ENCODE data around the gene NUMBL.

The NUMBL gene

GRCh38 chr19:40689339-40690049 lies 957 bp downstream of the NUMBL start:
- DNase-seq (ENCODE audit: low spot score) = no peak

DNA sequence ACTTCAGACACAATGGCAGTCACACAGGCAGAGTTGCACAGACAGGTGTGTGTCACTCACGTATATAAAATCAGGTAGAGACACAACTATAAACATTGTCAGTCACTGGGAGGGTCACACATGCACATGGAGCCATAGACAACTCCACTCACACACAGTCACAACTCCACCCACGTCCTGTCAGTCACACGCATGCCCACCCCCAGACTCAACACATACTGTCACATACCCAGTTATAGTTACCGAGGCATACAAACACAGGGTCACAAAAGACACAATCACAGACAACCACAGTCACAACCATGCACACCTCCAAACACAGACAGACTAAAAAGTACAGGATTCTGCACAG lies 1.5 kb downstream of the NUMBL start:
- no peak for DNase-seq (ENCODE audit: low spot score)

- no peak for DNase-seq (ENCODE audit: low spot score)
Observed at GRCh38 chr19:40688309-40688708, 2.1 kb downstream of the NUMBL start.

DNA sequence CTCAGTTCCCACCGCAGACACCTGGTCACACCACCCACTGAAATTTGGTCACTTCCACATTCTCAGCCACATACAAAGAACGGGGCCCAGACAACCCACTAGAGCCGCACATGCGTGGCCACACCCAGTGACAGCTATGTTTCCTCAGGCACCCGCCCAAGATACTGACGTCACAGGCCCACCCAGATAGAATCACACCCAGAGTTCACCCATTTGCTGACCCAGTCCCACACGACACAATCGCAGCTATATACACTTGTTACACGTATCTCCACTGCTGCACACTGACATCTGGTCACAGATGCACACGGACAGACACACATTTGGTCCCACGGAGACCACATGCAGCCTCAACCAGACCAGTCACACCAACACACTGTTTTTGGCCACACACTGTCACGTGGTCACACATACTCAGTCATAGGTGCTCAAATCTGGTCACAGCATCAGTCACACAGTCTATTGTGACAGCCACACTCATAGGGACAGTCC lies 2.9 kb downstream of the NUMBL start:
- no peak for DNase-seq (ENCODE audit: low spot score)

DNA sequence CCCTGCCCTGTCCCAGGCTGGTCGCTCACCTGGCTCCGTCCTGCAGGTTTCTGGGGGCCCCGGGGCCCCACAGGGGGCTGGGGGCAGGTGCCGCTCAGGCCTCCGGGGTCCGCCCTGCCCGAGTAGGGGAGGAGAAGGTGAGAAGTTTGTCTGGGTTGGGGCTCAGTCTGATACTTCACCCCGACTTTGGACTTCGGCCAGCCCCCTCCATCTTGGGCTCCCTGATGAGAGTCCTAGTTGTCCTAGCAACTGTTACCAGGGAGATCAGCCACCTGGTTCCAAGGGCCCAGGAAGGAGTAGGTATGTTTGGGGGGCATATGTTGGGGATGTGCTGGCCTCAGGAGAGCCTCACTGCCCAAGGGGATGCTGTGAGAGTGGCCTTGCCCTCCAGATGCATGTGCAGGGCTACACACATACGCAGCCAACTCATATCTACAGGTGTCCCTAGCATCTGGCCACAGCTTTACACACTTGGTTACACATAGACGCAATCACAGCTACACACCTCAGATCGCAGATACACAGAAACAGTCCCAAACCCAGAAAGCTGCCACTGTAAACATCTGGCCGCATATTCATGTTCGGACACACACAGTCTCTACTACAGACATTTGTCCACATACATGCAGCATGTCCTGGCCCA lies 3.4 kb downstream of the NUMBL start:
- DNase-seq (ENCODE audit: low spot score) = no peak

DNA sequence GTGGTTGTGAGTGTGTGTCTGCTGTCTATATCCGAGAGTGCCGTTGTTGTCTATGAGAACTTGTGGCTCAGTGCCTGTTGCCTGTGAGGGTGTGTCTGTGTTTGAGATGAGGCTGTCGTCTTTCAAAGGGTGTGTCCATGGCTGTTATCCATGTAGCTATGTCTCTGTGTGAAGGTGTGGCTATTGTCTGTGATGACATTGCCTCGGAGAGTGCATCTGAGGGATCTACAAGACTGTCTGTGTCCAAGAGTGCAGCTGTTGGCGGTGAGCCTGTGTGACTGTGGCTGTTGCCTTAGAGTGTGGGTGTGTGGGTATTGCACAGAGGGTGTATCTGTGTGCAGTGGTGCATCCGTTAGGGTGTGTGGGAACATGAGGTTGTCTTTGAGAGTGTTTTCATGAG lies 4.9 kb downstream of the NUMBL start:
- no peak for DNase-seq (ENCODE audit: low spot score)

DNA sequence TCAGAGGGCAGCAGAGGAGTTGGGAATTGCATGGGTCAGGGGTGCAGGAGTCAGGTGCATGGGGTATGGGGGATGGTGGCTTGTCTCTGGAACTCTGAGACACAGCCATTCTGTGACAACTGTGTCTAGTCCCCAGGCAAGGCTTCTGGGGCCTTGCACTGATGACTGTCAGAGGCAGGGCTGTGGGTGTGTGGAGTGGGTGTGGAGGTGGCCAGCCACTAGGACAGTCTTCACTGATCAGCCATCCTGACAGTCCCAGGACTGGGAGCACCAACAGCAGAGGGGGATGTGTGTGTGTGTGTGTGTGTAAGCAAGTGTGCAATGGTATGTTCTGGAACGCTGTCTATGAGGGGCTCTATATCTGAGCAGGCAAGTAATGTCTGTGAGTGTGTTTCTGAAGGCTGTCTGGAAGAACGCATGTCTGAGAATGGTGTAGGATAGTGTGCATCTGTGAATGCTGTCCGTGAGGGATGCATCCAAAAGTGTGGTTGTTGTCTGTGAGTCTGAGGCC lies 5.4 kb downstream of the NUMBL start:
- DNase-seq (ENCODE audit: low spot score) = no peak

DNA sequence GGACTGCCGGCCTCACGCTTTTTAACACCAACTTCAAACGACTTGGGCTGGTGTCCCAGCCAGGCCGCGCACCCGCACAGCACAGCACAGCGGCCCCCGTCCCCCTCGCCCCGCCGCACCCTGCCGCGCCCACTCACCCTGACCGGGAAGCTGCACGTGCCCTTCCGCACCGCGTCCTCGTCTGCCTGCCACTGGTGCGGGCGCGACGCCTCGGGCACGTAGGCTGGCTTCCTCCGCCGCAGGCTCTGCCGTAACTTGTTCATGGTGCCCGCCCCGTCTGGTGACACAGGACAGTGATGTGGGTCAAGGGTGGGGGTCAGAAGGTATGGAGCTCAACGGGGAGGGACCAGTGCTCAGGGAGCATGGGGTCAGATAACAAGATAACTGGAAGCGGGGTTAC lies 6.2 kb downstream of the NUMBL start:
- no peak for DNase-seq (ENCODE audit: low spot score)

DNA sequence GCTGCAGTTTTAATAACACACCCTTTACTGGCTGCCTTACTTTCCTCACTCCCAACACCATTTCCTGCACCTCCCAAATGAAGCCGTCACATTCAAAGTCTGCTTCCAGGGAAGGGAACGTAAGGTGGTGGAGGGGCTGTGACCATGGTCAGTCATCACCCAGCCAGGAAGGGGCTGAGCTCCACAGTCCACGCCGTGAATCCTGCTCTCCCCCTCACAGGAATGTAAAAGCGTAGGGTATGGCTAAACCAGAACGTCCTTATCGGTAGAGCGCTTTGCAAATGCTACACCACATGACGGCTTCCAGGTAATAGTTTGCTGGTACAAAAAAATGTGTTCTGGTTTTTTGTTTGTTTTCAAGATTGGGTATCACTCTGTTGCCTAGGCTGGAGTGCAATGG lies 7.0 kb downstream of the NUMBL start:
- no peak for DNase-seq (ENCODE audit: low spot score)

GRCh38 chr19:40682431-40682964 lies 8.0 kb downstream of the NUMBL start:
- no peak for DNase-seq (ENCODE audit: low spot score)

DNA sequence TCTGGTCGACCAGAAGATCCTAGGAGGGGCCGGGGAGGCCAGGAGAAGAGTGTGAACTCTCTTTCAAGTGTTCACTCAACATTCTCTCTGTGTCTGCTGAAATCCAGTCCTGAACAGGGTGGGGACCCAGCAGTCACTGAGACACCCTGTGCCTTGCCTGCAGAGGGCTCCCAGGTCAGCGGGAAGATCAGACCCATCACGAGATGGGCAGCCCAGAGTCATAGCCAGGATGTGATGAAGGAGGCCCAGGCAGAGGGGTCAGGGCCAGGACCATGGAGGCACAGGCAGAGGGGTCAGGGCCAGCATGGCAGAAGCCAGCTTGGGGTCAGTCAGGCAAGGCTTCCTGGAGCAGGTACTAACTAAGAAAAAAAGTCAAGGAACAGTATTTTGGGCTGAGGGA lies 9.4 kb downstream of the NUMBL start:
- no peak for DNase-seq (ENCODE audit: low spot score)

DNA sequence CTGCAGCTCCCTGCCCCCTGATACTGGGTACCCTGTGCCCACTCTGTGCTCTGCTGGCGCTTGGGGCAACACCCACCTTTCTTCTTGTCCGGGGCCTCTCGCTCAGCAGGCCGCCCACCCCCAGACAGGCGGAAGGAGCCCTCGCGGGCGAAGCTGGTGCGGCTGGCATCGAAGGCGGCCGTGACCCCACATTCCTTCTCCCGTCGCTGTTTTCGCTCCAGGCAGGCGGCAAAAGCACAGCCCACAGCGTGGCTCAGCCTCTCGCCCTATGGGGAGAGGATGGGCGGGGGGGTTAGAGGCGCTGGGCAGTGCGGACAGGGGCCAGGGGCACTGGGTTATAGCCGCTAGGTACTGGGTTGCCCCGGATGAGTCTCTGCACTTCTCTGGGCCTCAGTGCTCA lies 13.3 kb downstream of the NUMBL start:
- DNase-seq (ENCODE audit: low spot score) = no peak

DNA sequence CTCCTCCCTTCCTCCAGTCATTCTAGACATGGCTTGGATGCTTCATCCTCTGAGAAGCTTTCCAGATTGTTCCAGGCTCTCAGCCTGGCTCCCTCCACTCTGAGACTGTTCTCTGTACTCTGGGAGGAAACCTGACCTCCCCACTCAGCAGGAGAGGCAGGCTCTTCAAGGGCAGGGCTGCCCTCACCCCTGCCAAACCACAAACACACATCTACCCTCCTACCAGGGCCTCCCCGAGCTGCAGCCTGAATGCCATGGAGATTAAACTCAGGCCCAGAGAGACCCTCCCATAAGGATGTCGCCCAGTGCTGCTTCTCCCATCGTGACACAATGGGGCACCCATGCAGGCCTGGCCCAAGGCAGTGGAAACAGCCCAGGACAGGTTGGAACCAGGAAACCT lies 16.2 kb downstream of the NUMBL start:
- DNase-seq (ENCODE audit: low spot score) = no peak

- DNase-seq (ENCODE audit: low spot score) = no peak
Observed at GRCh38 chr19:40673397-40673796, 17.1 kb downstream of the NUMBL start.

DNA sequence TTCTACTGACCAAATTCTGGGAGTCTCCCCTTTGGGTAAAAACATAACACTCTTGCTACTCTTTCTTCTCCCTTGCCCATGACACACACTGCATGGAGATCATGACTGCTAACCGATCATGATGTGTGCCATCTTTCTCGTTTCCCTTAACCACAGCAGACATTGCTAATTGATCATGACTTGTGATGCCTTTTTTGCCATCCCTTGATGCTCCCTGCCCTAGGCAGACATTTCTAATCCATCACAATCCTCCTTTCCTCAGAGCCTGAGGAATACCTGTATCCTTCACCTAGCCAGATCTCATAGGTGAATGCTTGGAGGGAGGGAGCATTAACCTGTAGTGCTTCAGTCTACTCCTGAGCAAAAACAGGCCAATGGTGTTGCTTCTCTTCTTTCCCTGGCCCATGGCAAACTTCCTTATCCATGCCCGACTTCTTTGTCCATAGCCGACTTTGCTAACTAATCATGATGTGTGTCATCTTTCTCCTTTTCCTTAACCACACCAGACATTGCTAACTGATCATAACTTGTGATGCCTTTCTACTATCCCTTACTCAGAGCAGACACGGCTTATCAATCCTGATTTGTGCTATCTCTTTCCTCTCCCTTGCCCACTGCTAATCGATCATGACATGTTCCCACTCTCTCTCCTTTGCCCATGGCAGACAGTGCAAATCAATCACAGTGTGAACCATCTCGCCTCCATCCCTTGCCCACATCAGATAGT lies 17.7 kb downstream of the NUMBL start:
- DNase-seq (ENCODE audit: low spot score) = no peak

- no peak for DNase-seq (ENCODE audit: low spot score)
Observed at GRCh38 chr19:40672038-40672437, 18.4 kb downstream of the NUMBL start.

GRCh38 chr19:40671404-40671803 lies 19.0 kb downstream of the NUMBL start:
- peak; percentile 80 for DNase-seq (ENCODE audit: low spot score)

DNA sequence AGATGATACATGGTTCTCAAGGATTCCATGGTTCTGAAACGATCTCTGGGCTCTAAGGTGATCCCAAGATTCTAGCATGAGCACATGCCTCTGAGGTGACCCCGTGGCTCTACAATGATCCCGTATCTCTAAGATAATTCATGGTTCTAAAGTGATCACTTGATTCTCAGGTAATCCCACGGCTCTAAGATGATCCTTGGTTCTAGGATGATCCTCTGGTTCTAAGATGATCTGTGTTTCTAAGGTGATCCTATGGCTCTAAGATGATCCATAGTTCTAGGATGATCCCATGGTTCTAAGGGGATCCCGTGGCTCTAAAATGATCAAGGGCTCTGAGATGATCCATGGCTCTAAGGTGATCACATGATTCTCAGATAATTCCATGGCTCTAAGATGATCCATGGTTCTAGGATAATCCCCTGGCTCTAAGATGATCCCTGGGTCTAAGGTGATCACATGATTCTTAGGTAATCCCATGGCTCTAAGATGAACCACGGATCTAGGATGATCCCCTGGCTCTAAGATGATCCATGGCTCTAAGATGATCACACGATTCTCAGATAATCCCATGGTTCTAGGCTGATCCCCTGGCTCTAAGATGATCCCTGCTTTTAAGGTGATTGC lies 21.3 kb downstream of the NUMBL start:
- no peak for DNase-seq (ENCODE audit: low spot score)

DNA sequence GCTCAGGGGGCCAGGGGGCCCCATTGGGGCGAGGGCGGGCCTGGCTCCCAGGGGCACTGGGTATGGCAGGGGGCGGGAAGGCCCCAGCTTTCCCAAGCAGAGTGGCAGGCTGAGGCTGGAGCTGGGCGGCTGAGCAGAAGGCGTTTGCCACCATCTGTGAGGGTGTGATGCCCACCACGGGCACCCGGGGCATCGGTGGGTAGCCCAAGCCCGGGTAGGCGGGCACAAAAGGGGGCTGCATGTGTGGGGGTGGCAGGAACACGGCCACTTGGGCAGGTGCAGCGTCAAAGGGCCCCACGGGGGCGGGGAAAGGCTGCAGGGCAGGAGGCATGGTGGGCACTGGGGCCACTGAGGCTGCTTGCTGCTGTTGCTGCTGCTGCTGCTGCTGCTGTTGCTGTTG lies 22.8 kb downstream of the NUMBL start:
- DNase-seq (ENCODE audit: low spot score) = no peak

DNA sequence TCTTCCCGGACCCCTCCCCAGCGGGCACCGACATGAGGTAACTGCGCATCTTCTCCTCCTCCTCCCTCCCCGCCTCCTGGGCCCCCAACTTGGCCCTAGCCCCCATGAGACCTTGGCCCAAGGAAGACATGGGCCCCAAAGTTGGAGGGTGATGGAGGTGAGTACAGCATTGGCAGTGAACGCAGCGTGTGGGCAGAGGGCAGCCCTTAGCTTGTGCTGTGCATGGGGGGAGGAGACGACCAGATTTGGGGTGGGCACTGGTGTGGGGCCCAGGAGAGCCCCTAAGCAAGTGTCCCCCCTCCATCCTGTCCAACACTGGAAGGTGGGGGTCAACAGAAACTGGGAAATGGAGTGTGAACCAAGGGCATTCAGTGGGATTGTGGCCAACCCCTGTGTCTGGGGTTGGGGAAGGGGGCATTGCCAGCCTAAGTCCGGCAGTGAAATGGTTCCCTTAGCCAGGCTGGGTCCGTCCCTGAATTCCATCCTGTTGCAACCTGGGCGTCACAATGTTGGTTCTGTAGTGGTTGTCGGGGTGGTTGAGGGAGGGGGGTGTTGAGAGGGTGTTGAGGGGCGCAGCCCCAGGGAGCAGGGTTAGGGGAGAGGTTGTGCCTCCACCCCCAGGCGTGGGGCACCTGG lies 23.5 kb downstream of the NUMBL start:
- DNase-seq (ENCODE audit: low spot score) = no peak
